CD4-positive, alpha-beta T cell treated with Interleukin-15 for 1 hour (primary cell): Measurements from ENCODE around the gene ELP2.
"Not testable (repeated sequence)": the region's sequence is repeated elsewhere in the genome, so short reads cannot be mapped to it uniquely, and the experiment has no call there.

Experiments
- DNase-seq: peaks from one replicate; pipeline ENCODE4 v3.0.0-alpha.2; 2020

ELP2 gene

GRCh38 chr18:36160959-36161371 lies 31.3 kb downstream of the ELP2 start:
- no peak for DNase-seq

- no peak for DNase-seq
Measured at GRCh38 chr18:36162981-36163380, 33.3 kb downstream of the ELP2 start.

GRCh38 chr18:36167692-36168218 lies 38.1 kb downstream of the ELP2 start:
- no peak for DNase-seq

- not testable (repeated sequence) for DNase-seq
Measured at GRCh38 chr18:36168296-36168695, 38.6 kb downstream of the ELP2 start.

GRCh38 chr18:36169938-36170337 lies 40.2 kb downstream of the ELP2 start:
- no peak for DNase-seq

- DNase-seq: no peak
Measured at GRCh38 chr18:36175481-36175880, 45.8 kb downstream of the ELP2 start.

GRCh38 chr18:36176177-36176584 lies 46.5 kb downstream of the ELP2 start:
- DNase-seq: no peak

- no peak for DNase-seq
Measured at GRCh38 chr18:36176711-36177110, 47.0 kb downstream of the ELP2 start.

- DNase-seq: no peak
Measured at GRCh38 chr18:36177913-36178312, 48.2 kb downstream of the ELP2 start.

GRCh38 chr18:36179562-36180355 lies 50.1 kb downstream of the ELP2 start:
- no peak for DNase-seq

GRCh38 chr18:36181441-36181840 lies 51.7 kb downstream of the ELP2 start:
- no peak for DNase-seq

- no peak for DNase-seq
Measured at GRCh38 chr18:36181898-36182506, 52.3 kb downstream of the ELP2 start.

GRCh38 chr18:36183033-36183432 lies 53.3 kb downstream of the ELP2 start:
- no peak for DNase-seq

- DNase-seq: no peak
Measured at GRCh38 chr18:36183987-36184386, 54.3 kb downstream of the ELP2 start.

- no peak for DNase-seq
Measured at GRCh38 chr18:36185157-36185556, 55.5 kb downstream of the ELP2 start.

GRCh38 chr18:36185901-36186460 lies 56.3 kb downstream of the ELP2 start:
- DNase-seq: no peak

GRCh38 chr18:36186461-36187192 lies 56.9 kb downstream of the ELP2 start:
- no peak for DNase-seq

- DNase-seq: no peak
Measured at GRCh38 chr18:36187193-36187825, 57.6 kb downstream of the ELP2 start, which contains the start of gene MOCOS. Gene MOCOS (plus strand): TSS chr18:36187497. CDS start chr18:36187540, 43 bp downstream.

GRCh38 chr18:36187826-36188721 lies 58.4 kb downstream of the ELP2 start:
- DNase-seq: no peak

GRCh38 chr18:36188916-36189315 lies 59.2 kb downstream of the ELP2 start:
- DNase-seq: no peak

- DNase-seq: no peak
Measured at GRCh38 chr18:36189486-36189885, 59.8 kb downstream of the ELP2 start.

GRCh38 chr18:36191286-36191685 lies 61.6 kb downstream of the ELP2 start:
- no peak for DNase-seq
